KMS-11 (cell line): Measurements from ENCODE around the gene GRID2.
A peak's percentile ranks its signal among the peaks of the same experiment; 100 is the strongest.

Experiments
- H2AFZ ChIP-seq: fragments of 200-600 bp; sonication (generic); 2 replicates; pipeline ENCODE4 v1.6.1; 2016; ENCODE audit warnings: antibody characterized with exemption, mixed run types, low read depth
- H3K27ac ChIP-seq: fragments of 200-600 bp; sonication (generic); 2 replicates; pipeline ENCODE4 v1.6.1; 2016; ENCODE audit warnings: mild to moderate bottlenecking, mixed run types
- H3K27me3 ChIP-seq: fragments of 200-600 bp; sonication (generic); 2 replicates; pipeline ENCODE4 v1.6.1; 2017; ENCODE audit warnings: mild to moderate bottlenecking, low read depth, mixed run types, moderate library complexity; ENCODE audit not compliant: insufficient read depth
- H3K36me3 ChIP-seq: fragments of 200-600 bp; sonication (generic); 2 replicates; pipeline ENCODE4 v1.6.1; 2017; ENCODE audit warnings: mild to moderate bottlenecking, mixed run types; ENCODE audit not compliant: insufficient read depth
- H3K4me1 ChIP-seq: fragments of 200-600 bp; sonication (generic); 2 replicates; pipeline ENCODE4 v1.6.1; 2016; ENCODE audit warnings: mild to moderate bottlenecking, low read depth, mixed run types; ENCODE audit not compliant: poor library complexity, severe bottlenecking
- H3K4me2 ChIP-seq: fragments of 200-600 bp; sonication (generic); 2 replicates; pipeline ENCODE4 v1.7.0; 2016; ENCODE audit warnings: mild to moderate bottlenecking, mixed run types
- H3K4me3 ChIP-seq: fragments of 200-600 bp; sonication (generic); IDR thresholded peaks from 2 replicates; pipeline ENCODE4 v1.6.1; 2017; ENCODE audit warnings: low read depth, low read length, mixed read lengths; ENCODE audit not compliant: insufficient read depth
- H3K79me2 ChIP-seq: fragments of 200-600 bp; sonication (generic); 2 replicates; pipeline ENCODE4 v1.6.1; 2016; ENCODE audit warnings: low read depth, mixed run types; ENCODE audit not compliant: insufficient read depth
- H3K9ac ChIP-seq: fragments of 200-600 bp; sonication (generic); 2 replicates; pipeline ENCODE4 v1.6.1; 2016; ENCODE audit warnings: mild to moderate bottlenecking, mixed run types
- H4K20me1 ChIP-seq: fragments of 200-600 bp; sonication (generic); 2 replicates; pipeline ENCODE4 v1.6.1; 2016; ENCODE audit warnings: mild to moderate bottlenecking, mixed run types; ENCODE audit not compliant: insufficient read depth
- TF ChIP-seq, protein P1 (sequence below): fragments of 200-600 bp; sonication (generic); conservative IDR thresholded peaks from 2 replicates; pipeline ENCODE4 v1.6.1; 2017; ENCODE audit warnings: low read depth, mild to moderate bottlenecking, antibody characterized with exemption, low read length, moderate library complexity, mixed read lengths

GRID2 gene

DNA sequence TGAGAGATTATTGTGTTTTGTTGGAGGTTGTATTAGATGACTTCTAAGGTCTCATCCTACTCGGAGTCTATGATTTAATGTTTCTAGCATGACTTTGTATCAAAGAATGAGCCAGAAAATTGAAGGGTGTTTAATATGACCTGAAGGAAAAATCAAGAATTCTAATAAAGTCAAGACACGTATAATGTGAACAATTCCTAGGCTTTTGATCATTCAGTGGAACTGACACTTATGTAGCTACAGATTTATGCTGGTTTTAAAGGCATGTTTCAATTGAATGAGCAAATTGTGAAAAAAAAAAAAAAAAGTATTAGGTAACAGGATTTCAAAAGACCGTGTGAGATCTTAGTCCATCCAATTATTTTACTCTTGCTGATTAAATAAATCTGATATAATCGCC is 64.9 kb downstream of the GRID2 start:
- Histone ChIP-seq H3K4me2 (no peak overlapping the region), H3K79me2 (no peaks in the 10 kb centered on the region), H3K9ac (no peak overlapping the region), H3K27me3 (no peaks in the 10 kb centered on the region), H2AFZ (no peak overlapping the region), H3K4me3 (no peak overlapping the region), H4K20me1 (no peaks in the 10 kb centered on the region), H3K4me1 (no peaks in the 10 kb centered on the region), H3K27ac (no peak overlapping the region), H3K36me3 (no peaks in the 10 kb centered on the region)
- TF ChIP-seq, protein P1, sequence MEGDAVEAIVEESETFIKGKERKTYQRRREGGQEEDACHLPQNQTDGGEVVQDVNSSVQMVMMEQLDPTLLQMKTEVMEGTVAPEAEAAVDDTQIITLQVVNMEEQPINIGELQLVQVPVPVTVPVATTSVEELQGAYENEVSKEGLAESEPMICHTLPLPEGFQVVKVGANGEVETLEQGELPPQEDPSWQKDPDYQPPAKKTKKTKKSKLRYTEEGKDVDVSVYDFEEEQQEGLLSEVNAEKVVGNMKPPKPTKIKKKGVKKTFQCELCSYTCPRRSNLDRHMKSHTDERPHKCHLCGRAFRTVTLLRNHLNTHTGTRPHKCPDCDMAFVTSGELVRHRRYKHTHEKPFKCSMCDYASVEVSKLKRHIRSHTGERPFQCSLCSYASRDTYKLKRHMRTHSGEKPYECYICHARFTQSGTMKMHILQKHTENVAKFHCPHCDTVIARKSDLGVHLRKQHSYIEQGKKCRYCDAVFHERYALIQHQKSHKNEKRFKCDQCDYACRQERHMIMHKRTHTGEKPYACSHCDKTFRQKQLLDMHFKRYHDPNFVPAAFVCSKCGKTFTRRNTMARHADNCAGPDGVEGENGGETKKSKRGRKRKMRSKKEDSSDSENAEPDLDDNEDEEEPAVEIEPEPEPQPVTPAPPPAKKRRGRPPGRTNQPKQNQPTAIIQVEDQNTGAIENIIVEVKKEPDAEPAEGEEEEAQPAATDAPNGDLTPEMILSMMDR: no peak

DNA sequence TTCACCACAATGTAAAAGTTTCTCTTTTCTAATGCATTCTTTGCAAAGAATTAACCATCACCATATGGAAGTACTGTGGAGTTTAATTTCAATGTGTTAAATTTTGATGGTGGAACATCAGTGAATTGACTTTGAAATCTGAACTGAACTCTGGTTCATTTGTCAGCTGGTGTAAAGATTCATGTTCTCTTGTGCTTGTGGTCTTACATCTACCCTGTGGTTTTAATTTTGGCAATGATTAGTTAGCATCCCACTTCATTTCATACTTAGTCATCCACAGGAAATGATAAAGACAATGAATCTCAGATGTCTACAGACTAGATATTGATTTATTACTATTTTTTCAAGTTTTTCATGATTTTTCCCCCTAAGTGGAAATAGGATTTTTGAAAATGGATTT is 77.8 kb downstream of the GRID2 start:
- no peak overlapping the region for H3K4me2 ChIP-seq
- no peak overlapping the region for H3K4me3 ChIP-seq
- H3K36me3 ChIP-seq: no peaks in the 10 kb centered on the region
- H3K27me3 ChIP-seq: no peaks in the 10 kb centered on the region
- no peak overlapping the region for H3K27ac ChIP-seq
- H2AFZ ChIP-seq: no peak overlapping the region
- H3K79me2 ChIP-seq: no peaks in the 10 kb centered on the region
- H3K9ac ChIP-seq: no peak overlapping the region
- H4K20me1 ChIP-seq: no peaks in the 10 kb centered on the region
- TF ChIP-seq, protein P1: no peak
- no peaks in the 10 kb centered on the region for H3K4me1 ChIP-seq

DNA sequence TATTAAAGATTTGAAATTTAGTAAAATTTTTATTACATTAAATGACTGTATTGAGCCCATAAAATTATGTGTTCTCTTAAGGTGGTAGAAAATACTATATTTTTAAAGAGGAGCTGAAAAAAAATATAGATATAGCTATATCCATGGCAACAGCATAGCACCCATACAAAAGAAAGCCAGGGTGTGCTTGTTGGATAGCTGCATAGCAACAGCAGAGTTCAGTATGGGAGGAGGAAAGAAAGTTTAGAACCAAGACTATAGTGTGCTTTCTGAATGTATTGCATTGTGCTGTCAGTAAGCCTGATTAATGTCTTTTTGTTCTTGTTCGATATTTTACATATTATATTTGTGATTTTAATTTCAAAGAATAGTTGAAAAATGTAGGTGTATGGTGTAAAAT is 78.4 kb downstream of the GRID2 start:
- H3K27me3 ChIP-seq: no peaks in the 10 kb centered on the region
- H3K9ac ChIP-seq: no peak overlapping the region
- H3K4me1 ChIP-seq: no peaks in the 10 kb centered on the region
- H3K4me3 ChIP-seq: no peak overlapping the region
- no peak overlapping the region for H2AFZ ChIP-seq
- no peak overlapping the region for H3K4me2 ChIP-seq
- no peaks in the 10 kb centered on the region for H3K79me2 ChIP-seq
- no peak overlapping the region for H3K27ac ChIP-seq
- no peaks in the 10 kb centered on the region for H3K36me3 ChIP-seq
- no peaks in the 10 kb centered on the region for H4K20me1 ChIP-seq
- TF ChIP-seq, protein P1: no peak

DNA sequence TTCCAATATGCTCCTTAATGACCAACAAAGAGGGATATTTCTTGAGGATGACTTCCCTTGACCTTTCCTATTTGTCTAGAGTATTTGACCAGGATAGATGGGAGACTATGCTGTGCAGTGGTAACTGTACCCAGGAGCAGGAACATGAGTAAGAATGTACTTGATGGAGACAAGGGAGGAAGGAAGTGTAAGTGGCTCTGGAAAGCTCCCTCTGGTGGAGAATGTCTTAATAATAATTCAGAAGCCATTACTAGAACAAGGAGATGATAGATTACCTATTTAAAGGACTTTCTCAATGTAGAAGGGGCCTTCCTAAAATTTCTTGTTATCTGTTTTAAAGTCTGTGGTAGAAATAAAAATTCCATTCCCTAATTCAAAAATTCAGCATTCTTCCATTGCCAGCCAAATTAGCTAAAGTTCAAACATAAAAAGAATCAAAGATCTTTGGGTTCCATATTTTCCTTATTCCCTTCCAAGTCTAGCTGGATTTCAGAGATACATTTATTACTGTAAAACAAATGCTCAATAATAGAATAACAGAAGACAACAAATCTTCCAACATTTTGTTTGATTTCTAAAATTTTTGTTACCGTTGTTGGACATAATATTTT is 83.8 kb downstream of the GRID2 start:
- H3K27ac ChIP-seq: no peak overlapping the region
- H3K4me1 ChIP-seq: no peaks in the 10 kb centered on the region
- no peak overlapping the region for H3K4me3 ChIP-seq
- H4K20me1 ChIP-seq: no peaks in the 10 kb centered on the region
- H2AFZ ChIP-seq: peak overlapping the region; percentile 36; the same call in 1 of the 2 replicates
- no peak overlapping the region for H3K9ac ChIP-seq
- TF ChIP-seq, protein P1: peak; percentile 78
- H3K27me3 ChIP-seq: no peaks in the 10 kb centered on the region
- H3K79me2 ChIP-seq: no peaks in the 10 kb centered on the region
- H3K36me3 ChIP-seq: no peaks in the 10 kb centered on the region
- H3K4me2 ChIP-seq: no peak overlapping the region
